ENCODE data around the gene CDC5L.

Gene CDC5L

DNA sequence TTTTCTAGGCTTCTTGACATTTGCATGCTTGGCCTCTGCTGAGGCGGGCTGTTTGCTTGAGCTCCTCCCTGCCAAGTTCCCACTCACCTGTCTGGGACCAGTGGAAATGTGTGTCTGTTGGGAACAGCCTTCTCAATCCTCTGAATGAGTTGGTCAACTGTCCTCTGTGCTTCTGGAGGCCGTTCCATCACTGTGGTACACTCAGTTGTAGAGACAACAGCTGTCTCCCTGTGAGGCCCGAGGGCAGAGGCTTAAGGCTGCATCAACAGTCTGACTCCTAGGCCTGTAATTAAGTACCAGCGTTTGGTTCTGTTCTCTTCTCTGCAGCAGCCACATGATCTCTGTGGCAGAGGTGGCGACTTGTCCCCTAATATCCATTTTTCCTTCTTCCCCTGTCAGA lies 110.9 kb downstream of the CDC5L start:
- H3K4me3 ChIP-seq (ENCODE audit: low read depth, low read length), result no peak overlapping the region
- DNase-seq (ENCODE audit: low read depth), result no peak
- TF ChIP-seq MYC (IDR thresholded peaks at IDR 0.05; ENCODE audit: low read depth, low read length) (no peak), POLR2A (IDR thresholded peaks at IDR 0.05; ENCODE audit: extremely low read depth, insufficient read length) (no peak)
- TF ChIP-seq, protein P1, sequence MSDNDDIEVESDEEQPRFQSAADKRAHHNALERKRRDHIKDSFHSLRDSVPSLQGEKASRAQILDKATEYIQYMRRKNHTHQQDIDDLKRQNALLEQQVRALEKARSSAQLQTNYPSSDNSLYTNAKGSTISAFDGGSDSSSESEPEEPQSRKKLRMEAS (IDR thresholded peaks at IDR 0.05; ENCODE audit: low read depth, low read length), result no peak
- TF ChIP-seq, protein P2, sequence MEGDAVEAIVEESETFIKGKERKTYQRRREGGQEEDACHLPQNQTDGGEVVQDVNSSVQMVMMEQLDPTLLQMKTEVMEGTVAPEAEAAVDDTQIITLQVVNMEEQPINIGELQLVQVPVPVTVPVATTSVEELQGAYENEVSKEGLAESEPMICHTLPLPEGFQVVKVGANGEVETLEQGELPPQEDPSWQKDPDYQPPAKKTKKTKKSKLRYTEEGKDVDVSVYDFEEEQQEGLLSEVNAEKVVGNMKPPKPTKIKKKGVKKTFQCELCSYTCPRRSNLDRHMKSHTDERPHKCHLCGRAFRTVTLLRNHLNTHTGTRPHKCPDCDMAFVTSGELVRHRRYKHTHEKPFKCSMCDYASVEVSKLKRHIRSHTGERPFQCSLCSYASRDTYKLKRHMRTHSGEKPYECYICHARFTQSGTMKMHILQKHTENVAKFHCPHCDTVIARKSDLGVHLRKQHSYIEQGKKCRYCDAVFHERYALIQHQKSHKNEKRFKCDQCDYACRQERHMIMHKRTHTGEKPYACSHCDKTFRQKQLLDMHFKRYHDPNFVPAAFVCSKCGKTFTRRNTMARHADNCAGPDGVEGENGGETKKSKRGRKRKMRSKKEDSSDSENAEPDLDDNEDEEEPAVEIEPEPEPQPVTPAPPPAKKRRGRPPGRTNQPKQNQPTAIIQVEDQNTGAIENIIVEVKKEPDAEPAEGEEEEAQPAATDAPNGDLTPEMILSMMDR (IDR thresholded peaks at IDR 0.05; ENCODE audit: low read depth, low read length), result no peak

DNA sequence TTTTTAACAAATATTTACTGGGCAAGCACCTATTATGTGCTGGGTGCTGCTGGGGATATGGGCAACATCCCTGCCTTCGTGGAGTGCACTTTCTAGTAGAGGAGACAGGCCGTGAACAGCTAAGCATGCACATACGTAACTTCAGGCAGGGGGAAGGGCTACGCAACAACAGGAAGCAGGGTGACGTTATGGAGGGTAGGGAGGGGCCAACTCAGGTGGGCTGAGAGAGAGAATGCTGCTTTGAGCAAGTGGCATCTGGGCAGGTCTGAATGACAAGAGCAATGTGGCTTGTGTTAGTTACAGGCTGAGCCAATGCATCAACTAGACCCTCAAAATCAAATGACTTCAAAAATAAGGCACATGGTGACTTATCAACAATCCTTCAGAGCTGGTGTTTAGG lies 112.1 kb downstream of the CDC5L start:
- no peak overlapping the region for H3K4me3 ChIP-seq (ENCODE audit: low read depth, low read length)
- no peak for DNase-seq (ENCODE audit: low read depth)
- TF ChIP-seq, protein P1 (IDR thresholded peaks at IDR 0.05; ENCODE audit: low read depth, low read length), result no peak
- TF ChIP-seq POLR2A (IDR thresholded peaks at IDR 0.05; ENCODE audit: extremely low read depth, insufficient read length) (no peak), MYC (IDR thresholded peaks at IDR 0.05; ENCODE audit: low read depth, low read length) (no peak)
- TF ChIP-seq, protein P2 (IDR thresholded peaks at IDR 0.05; ENCODE audit: low read depth, low read length), result no peak
